GM19351 (cell line): ENCODE results near the gene PIK3C2G.
"Not testable (repeated sequence)": the region's sequence is repeated elsewhere in the genome, so short reads cannot be mapped to it uniquely, and the experiment has no call there.

Experiments
- ATAC-seq: cut with Tn5 transposase; IDR thresholded peaks from one replicate; pipeline ENCODE4 v1.9.1; 2021; ENCODE audit warnings: mild to moderate bottlenecking, moderate library complexity; ENCODE audit not compliant: unreplicated experiment

Gene PIK3C2G

GRCh38 chr12:18631339-18631738 lies 370.0 kb downstream of the PIK3C2G start:
- no peak for ATAC-seq

- ATAC-seq, result no peak
These were observed 371.5 kb downstream of the PIK3C2G start for GRCh38 chr12:18632848-18633247.

GRCh38 chr12:18634382-18634781 lies 373.1 kb downstream of the PIK3C2G start:
- ATAC-seq, result no peak

GRCh38 chr12:18640321-18640955 lies 379.1 kb downstream of the PIK3C2G start:
- ATAC-seq, result no peak

GRCh38 chr12:18643681-18644080 lies 382.4 kb downstream of the PIK3C2G start:
- no peak for ATAC-seq

GRCh38 chr12:18644564-18644963 lies 383.2 kb downstream of the PIK3C2G start:
- no peak for ATAC-seq

- no peak for ATAC-seq
These were observed 385.1 kb downstream of the PIK3C2G start for GRCh38 chr12:18646286-18646890.

GRCh38 chr12:18651525-18651924 lies 390.2 kb downstream of the PIK3C2G start:
- no peak for ATAC-seq

- ATAC-seq, result no peak
These were observed 391.3 kb downstream of the PIK3C2G start for GRCh38 chr12:18652596-18652995.

- no peak for ATAC-seq
These were observed 392.1 kb downstream of the PIK3C2G start for GRCh38 chr12:18653465-18653864.

- no peak for ATAC-seq
These were observed 394.0 kb downstream of the PIK3C2G start for GRCh38 chr12:18655351-18655750.

GRCh38 chr12:18658179-18658578 lies 396.9 kb downstream of the PIK3C2G start:
- no peak for ATAC-seq

- ATAC-seq, result no peak
These were observed 397.5 kb downstream of the PIK3C2G start for GRCh38 chr12:18658829-18659228.

- ATAC-seq, result no peak
These were observed 414.8 kb downstream of the PIK3C2G start for GRCh38 chr12:18676141-18676540.

GRCh38 chr12:18676996-18677588 lies 415.8 kb downstream of the PIK3C2G start:
- no peak for ATAC-seq

- ATAC-seq, result no peak
These were observed 420.5 kb downstream of the PIK3C2G start for GRCh38 chr12:18681818-18682217.

GRCh38 chr12:18683327-18684013 lies 422.2 kb downstream of the PIK3C2G start:
- ATAC-seq, result no peak

GRCh38 chr12:18684430-18684829 lies 423.1 kb downstream of the PIK3C2G start:
- ATAC-seq, result no peak

GRCh38 chr12:18689771-18690170 lies 428.5 kb downstream of the PIK3C2G start:
- ATAC-seq, result no peak

GRCh38 chr12:18690653-18691052 lies 429.3 kb downstream of the PIK3C2G start:
- ATAC-seq, result no peak

GRCh38 chr12:18693986-18694385 lies 432.7 kb downstream of the PIK3C2G start:
- ATAC-seq, result not testable (repeated sequence)
